Measurements from ENCODE around the gene ABRACL. TPM values are rescaled to one million over a fixed set of nuclear protein-coding genes. Genes with fewer than 3 reads are reported as not detected.
"Not testable (repeated sequence)": the region's sequence is repeated elsewhere in the genome, so short reads cannot be mapped to it uniquely, and the experiment has no call there.

Gene ABRACL
- total RNA-seq, 2 experiments from 2014 or later: 192 to 196 TPM

- Mint-ChIP-seq H3K36me3 (no peaks in the 10 kb centered on the region), H3K4me1 (no peaks in the 10 kb centered on the region), H3K27me3 (peaks cover 3% of the 10 kb centered on the region), H3K9me3 (no peaks in the 10 kb centered on the region), H3K27ac (no peak overlapping the region), H3K4me3 (no peak overlapping the region)
- no peak for DNase-seq
Observed at GRCh38 chr6:138999949-139000725, 28.4 kb upstream of the ABRACL start.

- H3K4me1 Mint-ChIP-seq: no peaks in the 10 kb centered on the region
- no peak overlapping the region for H3K27ac Mint-ChIP-seq
- H3K27me3 Mint-ChIP-seq: peaks cover 3% of the 10 kb centered on the region
- H3K36me3 Mint-ChIP-seq: no peaks in the 10 kb centered on the region
- no peak for DNase-seq
- H3K4me3 Mint-ChIP-seq: no peak overlapping the region
- H3K9me3 Mint-ChIP-seq: no peaks in the 10 kb centered on the region
Observed at GRCh38 chr6:139003751-139004150, 24.8 kb upstream of the ABRACL start.

GRCh38 chr6:139006477-139006876 is 22.1 kb upstream of the ABRACL start:
- H3K36me3 Mint-ChIP-seq: no peaks in the 10 kb centered on the region

GRCh38 chr6:139007428-139007827 is 21.1 kb upstream of the ABRACL start:
- no peak overlapping the region for H3K4me3 Mint-ChIP-seq
- no peaks in the 10 kb centered on the region for H3K9me3 Mint-ChIP-seq
- H3K4me1 Mint-ChIP-seq: no peaks in the 10 kb centered on the region
- DNase-seq: no peak
- no peaks in the 10 kb centered on the region for H3K36me3 Mint-ChIP-seq
- H3K27ac Mint-ChIP-seq: no peak overlapping the region
- peaks cover 3% of the 10 kb centered on the region for H3K27me3 Mint-ChIP-seq

More at GRCh38 chr6:139006477-139006876, 22.1 kb upstream of the ABRACL start:
- peaks cover 3% of the 10 kb centered on the region for H3K27me3 Mint-ChIP-seq
- DNase-seq: no peak
- no peaks in the 10 kb centered on the region for H3K9me3 Mint-ChIP-seq
- no peak overlapping the region for H3K27ac Mint-ChIP-seq
- H3K4me3 Mint-ChIP-seq: no peak overlapping the region
- H3K4me1 Mint-ChIP-seq: no peaks in the 10 kb centered on the region

GRCh38 chr6:139008117-139008516 is 20.4 kb upstream of the ABRACL start:
- Mint-ChIP-seq H3K4me1 (no peaks in the 10 kb centered on the region), H3K9me3 (no peaks in the 10 kb centered on the region), H3K27ac (no peak overlapping the region), H3K4me3 (no peak overlapping the region), H3K36me3 (no peaks in the 10 kb centered on the region), H3K27me3 (peaks cover 6% of the 10 kb centered on the region)
- DNase-seq: no peak

GRCh38 chr6:139010674-139011073 is 17.9 kb upstream of the ABRACL start:
- no peaks in the 10 kb centered on the region for H3K9me3 Mint-ChIP-seq

GRCh38 chr6:139011980-139012379 is 16.6 kb upstream of the ABRACL start:
- H3K27me3 Mint-ChIP-seq: peaks cover 2% of the 10 kb centered on the region
- peaks cover 4% of the 10 kb centered on the region for H3K4me1 Mint-ChIP-seq
- no peak overlapping the region for H3K27ac Mint-ChIP-seq
- no peak overlapping the region for H3K4me3 Mint-ChIP-seq
- H3K36me3 Mint-ChIP-seq: no peaks in the 10 kb centered on the region
- H3K9me3 Mint-ChIP-seq: no peaks in the 10 kb centered on the region
- no peak for DNase-seq

More at GRCh38 chr6:139010674-139011073, 17.9 kb upstream of the ABRACL start:
- no peaks in the 10 kb centered on the region for H3K4me1 Mint-ChIP-seq
- no peak overlapping the region for H3K27ac Mint-ChIP-seq
- no peaks in the 10 kb centered on the region for H3K36me3 Mint-ChIP-seq
- H3K27me3 Mint-ChIP-seq: peaks cover 2% of the 10 kb centered on the region
- no peak overlapping the region for H3K4me3 Mint-ChIP-seq
- DNase-seq: no peak

GRCh38 chr6:139013185-139013800 is 15.3 kb upstream of the ABRACL start:
- Mint-ChIP-seq H3K9me3 (no peaks in the 10 kb centered on the region), H3K4me1 (peaks cover 4% of the 10 kb centered on the region), H3K36me3 (no peaks in the 10 kb centered on the region), H3K27me3 (peaks cover 2% of the 10 kb centered on the region), H3K27ac (no peak overlapping the region), H3K4me3 (no peak overlapping the region)
- no peak for DNase-seq

GRCh38 chr6:139014945-139015344 is 13.6 kb upstream of the ABRACL start:
- peaks cover 4% of the 10 kb centered on the region for H3K4me1 Mint-ChIP-seq
- H3K4me3 Mint-ChIP-seq: no peak overlapping the region
- H3K27ac Mint-ChIP-seq: no peak overlapping the region
- peaks cover 2% of the 10 kb centered on the region for H3K27me3 Mint-ChIP-seq
- no peaks in the 10 kb centered on the region for H3K36me3 Mint-ChIP-seq
- no peak for DNase-seq
- no peaks in the 10 kb centered on the region for H3K9me3 Mint-ChIP-seq

- H3K4me1 Mint-ChIP-seq: peaks cover 4% of the 10 kb centered on the region
- peaks cover 2% of the 10 kb centered on the region for H3K27me3 Mint-ChIP-seq
- no peak for DNase-seq
Observed at GRCh38 chr6:139016337-139017213, 12.0 kb upstream of the ABRACL start.

GRCh38 chr6:139017227-139017626 is 11.3 kb upstream of the ABRACL start:
- H3K4me3 Mint-ChIP-seq: no peak overlapping the region
- H3K36me3 Mint-ChIP-seq: peaks cover 2% of the 10 kb centered on the region
- peaks cover 2% of the 10 kb centered on the region for H3K27me3 Mint-ChIP-seq
- H3K9me3 Mint-ChIP-seq: no peaks in the 10 kb centered on the region
- peaks cover 4% of the 10 kb centered on the region for H3K4me1 Mint-ChIP-seq
- H3K27ac Mint-ChIP-seq: no peak overlapping the region
- no peak for DNase-seq

More at GRCh38 chr6:139016337-139017213, 12.0 kb upstream of the ABRACL start:
- Mint-ChIP-seq H3K36me3 (peaks cover 2% of the 10 kb centered on the region), H3K9me3 (no peaks in the 10 kb centered on the region), H3K4me3 (no peak overlapping the region), H3K27ac (no peak overlapping the region)

- no peak for DNase-seq
- Mint-ChIP-seq H3K9me3 (no peaks in the 10 kb centered on the region), H3K4me1 (peaks cover 4% of the 10 kb centered on the region), H3K27ac (no peak overlapping the region), H3K4me3 (no peak overlapping the region), H3K36me3 (peaks cover 2% of the 10 kb centered on the region), H3K27me3 (no peaks in the 10 kb centered on the region)
Observed at GRCh38 chr6:139019722-139020121, 8.8 kb upstream of the ABRACL start.

GRCh38 chr6:139020689-139021088 is 7.9 kb upstream of the ABRACL start:
- no peak overlapping the region for H3K4me3 Mint-ChIP-seq
- H3K27ac Mint-ChIP-seq: no peak overlapping the region
- peaks cover 6% of the 10 kb centered on the region for H3K4me1 Mint-ChIP-seq
- no peak for DNase-seq
- no peaks in the 10 kb centered on the region for H3K9me3 Mint-ChIP-seq
- H3K27me3 Mint-ChIP-seq: no peaks in the 10 kb centered on the region
- H3K36me3 Mint-ChIP-seq: peaks cover 2% of the 10 kb centered on the region

- H3K9me3 Mint-ChIP-seq, DNase-seq, H3K27me3 Mint-ChIP-seq, H3K4me1 Mint-ChIP-seq, H3K36me3 Mint-ChIP-seq, H3K4me3 Mint-ChIP-seq, H3K27ac Mint-ChIP-seq: not testable (repeated sequence)
Observed at GRCh38 chr6:139025416-139025815, 3.1 kb upstream of the ABRACL start.

GRCh38 chr6:139027620-139028182 is 844 bp upstream of the ABRACL start:
- DNase-seq: peak; percentile 63
- Mint-ChIP-seq H3K27ac (peak overlapping the region; percentile 98), H3K27me3 (peaks cover 2% of the 10 kb centered on the region), H3K9me3 (no peaks in the 10 kb centered on the region), H3K4me1 (peaks cover 7% of the 10 kb centered on the region), H3K36me3 (peaks cover 7% of the 10 kb centered on the region), H3K4me3 (no peak overlapping the region)
